Epithelial cell of proximal tubule (primary cell): ENCODE measurements around the gene PSTPIP1. TPM values are rescaled to one million over a fixed set of nuclear protein-coding genes. Genes with fewer than 3 reads are reported as not detected.

Experiments used
- DNase-seq: peaks from one replicate; pipeline ENCODE4 v3.0.0-alpha.2; 2011; ENCODE audit warnings: low read depth
- H3K4me3 ChIP-seq: 2 replicates; pipeline ENCODE4 v1.5.1; 2011; ENCODE audit warnings: low read depth, mild to moderate bottlenecking, low read length
- CTCF ChIP-seq: conservative IDR thresholded peaks from 2 replicates; pipeline ENCODE4 v1.5.1; 2012; ENCODE audit warnings: low read depth, mild to moderate bottlenecking, low read length
- total RNA-seq: library from RNA; depleted of rRNA; stranded (reverse); fragments of >200 nt; gene quantifications from 2 replicates; pipeline ENCODE4 v1.2.3, GENCODE V29; 2015

Gene PSTPIP1
- total RNA-seq, 1 donor from 2014 or later: not detected

- no peak for DNase-seq
- H3K4me3 ChIP-seq: no peak overlapping the region
- TF ChIP-seq CTCF: no peak
These were observed 37.9 kb downstream of the PSTPIP1 start for GRCh38 chr15:77032647-77033416.

GRCh38 chr15:77033417-77033728 is 38.4 kb downstream of the PSTPIP1 start:
- TF ChIP-seq CTCF: no peak
- no peak overlapping the region for H3K4me3 ChIP-seq
- DNase-seq: no peak

- DNase-seq: no peak
- no peak overlapping the region for H3K4me3 ChIP-seq
- TF ChIP-seq CTCF: no peak
These were observed 39.1 kb downstream of the PSTPIP1 start for GRCh38 chr15:77033729-77034671.

GRCh38 chr15:77034695-77035489 is 40.0 kb downstream of the PSTPIP1 start:
- no peak for DNase-seq
- H3K4me3 ChIP-seq: no peak overlapping the region
- peak; percentile 71 for TF ChIP-seq CTCF

- DNase-seq: no peak
- no peak overlapping the region for H3K4me3 ChIP-seq
- no peak for TF ChIP-seq CTCF
These were observed 40.7 kb downstream of the PSTPIP1 start for GRCh38 chr15:77035584-77035983.

- TF ChIP-seq CTCF: no peak
- DNase-seq: no peak
These were observed 41.1 kb downstream of the PSTPIP1 start for GRCh38 chr15:77035999-77036471.

More at GRCh38 chr15:77035999-77036471, 41.1 kb downstream of the PSTPIP1 start:
- H3K4me3 ChIP-seq: no peak overlapping the region
